Uterus (tissue), 2 donors: ENCODE measurements around the gene PPARG.

ENCODE experiments used
- POLR2A ChIP-seq, 2 donors: fragments of 450-650 bp; IDR thresholded peaks; one replicate each; pipeline ENCODE4 v1.6.1; 2016; ENCODE audit warnings: antibody characterized with exemption in 2 of 2, mild to moderate bottlenecking in 1 of 2, moderate library complexity in 1 of 2
- TF ChIP-seq, protein P1 (sequence below), 4 experiments: fragments of 200-600 bp in 2 of 4; fragments of 450-650 bp in 2 of 4; sonication (generic) in 2 of 4; IDR thresholded peaks; one replicate each; pipeline ENCODE4 v1.5.1; 2016 to 2019; ENCODE audit warnings: antibody characterized with exemption in 4 of 4, mild to moderate bottlenecking in 2 of 4, moderate library complexity in 1 of 4

DNA sequence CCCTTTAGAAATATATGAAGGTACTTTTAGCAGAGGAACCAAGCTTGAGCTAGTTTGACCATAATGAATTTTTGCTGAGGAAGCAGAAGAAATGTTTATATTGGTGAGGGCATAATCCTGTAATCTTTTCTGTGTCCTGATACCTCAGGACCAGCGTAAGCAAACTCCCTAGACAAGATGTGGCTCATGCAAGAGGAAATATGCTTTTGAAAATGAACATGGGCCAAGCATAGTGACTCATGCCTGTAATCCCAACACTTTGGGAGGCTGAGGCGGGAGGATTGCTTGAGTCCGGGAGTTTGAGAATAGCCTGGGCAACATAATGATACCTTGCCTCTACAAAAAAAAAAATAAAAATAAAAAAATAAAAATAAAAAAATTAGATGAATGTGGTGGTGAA, 78.5 kb downstream of the PPARG start:
- no peak for TF ChIP-seq POLR2A (IDR thresholded peaks at IDR 0.05)
- TF ChIP-seq, protein P1, sequence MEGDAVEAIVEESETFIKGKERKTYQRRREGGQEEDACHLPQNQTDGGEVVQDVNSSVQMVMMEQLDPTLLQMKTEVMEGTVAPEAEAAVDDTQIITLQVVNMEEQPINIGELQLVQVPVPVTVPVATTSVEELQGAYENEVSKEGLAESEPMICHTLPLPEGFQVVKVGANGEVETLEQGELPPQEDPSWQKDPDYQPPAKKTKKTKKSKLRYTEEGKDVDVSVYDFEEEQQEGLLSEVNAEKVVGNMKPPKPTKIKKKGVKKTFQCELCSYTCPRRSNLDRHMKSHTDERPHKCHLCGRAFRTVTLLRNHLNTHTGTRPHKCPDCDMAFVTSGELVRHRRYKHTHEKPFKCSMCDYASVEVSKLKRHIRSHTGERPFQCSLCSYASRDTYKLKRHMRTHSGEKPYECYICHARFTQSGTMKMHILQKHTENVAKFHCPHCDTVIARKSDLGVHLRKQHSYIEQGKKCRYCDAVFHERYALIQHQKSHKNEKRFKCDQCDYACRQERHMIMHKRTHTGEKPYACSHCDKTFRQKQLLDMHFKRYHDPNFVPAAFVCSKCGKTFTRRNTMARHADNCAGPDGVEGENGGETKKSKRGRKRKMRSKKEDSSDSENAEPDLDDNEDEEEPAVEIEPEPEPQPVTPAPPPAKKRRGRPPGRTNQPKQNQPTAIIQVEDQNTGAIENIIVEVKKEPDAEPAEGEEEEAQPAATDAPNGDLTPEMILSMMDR (IDR thresholded peaks at IDR 0.05): no peak
